Measurements from ENCODE around the gene LTB4R2.

DNA sequence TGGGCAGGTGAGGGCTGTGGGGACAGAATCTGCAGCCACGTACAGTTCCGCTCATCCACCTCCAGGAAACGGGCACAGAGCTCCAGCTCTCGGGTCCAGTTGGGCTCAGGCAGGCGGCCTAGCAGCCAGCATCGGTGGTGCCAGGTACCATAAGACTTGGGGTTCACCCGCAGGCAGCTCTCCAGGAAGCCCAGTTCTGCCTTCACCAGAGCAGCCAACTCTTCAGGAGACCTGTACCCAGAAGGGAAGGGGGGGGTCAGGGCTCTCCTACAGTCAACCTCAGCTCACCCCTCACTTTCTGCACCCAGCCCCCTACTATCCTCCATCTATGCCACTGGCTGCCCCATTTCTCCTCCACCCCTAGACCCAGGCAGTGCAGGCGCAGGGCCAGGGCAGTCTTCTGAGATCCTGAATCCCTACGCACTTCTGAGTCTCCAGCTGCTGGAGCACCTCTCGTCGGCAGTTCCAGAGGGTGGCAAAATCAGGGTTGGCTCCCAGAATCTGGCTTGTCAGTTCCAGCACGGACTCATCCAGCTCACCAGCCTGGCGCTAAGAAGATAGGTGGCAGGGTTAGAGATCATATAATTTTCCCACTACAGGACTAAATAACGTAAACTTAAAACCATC lies 39.9 kb upstream of the LTB4R2 start:
- no peak for TF ChIP-seq EZH2 (IDR thresholded peaks at IDR 0.05; ENCODE audit: insufficient read depth, poor library complexity, severe bottlenecking)
- no peak for TF ChIP-seq EZH2phosphoT487 (IDR thresholded peaks at IDR 0.05; ENCODE audit: insufficient read depth, low read depth)
